Measurements from ENCODE around the gene NPY4R. TPM values are rescaled to one million over a fixed set of nuclear protein-coding genes. Genes with fewer than 3 reads are reported as not detected.
"Not testable (repeated sequence)": the region's sequence is repeated elsewhere in the genome, so short reads cannot be mapped to it uniquely, and the experiment has no call there.

Gene NPY4R, protein sequence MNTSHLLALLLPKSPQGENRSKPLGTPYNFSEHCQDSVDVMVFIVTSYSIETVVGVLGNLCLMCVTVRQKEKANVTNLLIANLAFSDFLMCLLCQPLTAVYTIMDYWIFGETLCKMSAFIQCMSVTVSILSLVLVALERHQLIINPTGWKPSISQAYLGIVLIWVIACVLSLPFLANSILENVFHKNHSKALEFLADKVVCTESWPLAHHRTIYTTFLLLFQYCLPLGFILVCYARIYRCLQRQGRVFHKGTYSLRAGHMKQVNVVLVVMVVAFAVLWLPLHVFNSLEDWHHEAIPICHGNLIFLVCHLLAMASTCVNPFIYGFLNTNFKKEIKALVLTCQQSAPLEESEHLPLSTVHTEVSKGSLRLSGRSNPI
- total RNA-seq: not detected

- H3K9me3 Mint-ChIP-seq; H3K4me1 Mint-ChIP-seq (ENCODE audit: low read depth); H3K4me3 Mint-ChIP-seq; H3K36me3 Mint-ChIP-seq (ENCODE audit: insufficient read depth); H3K27me3 Mint-ChIP-seq (ENCODE audit: low read depth); DNase-seq: not testable (repeated sequence)
- ATAC-seq: peak in 1 of 2 donors; percentile 37
Observed at GRCh38 chr10:46465765-46466164, at the start of gene NPY4R. TSS of gene NPY4R (minus strand) at chr10:46465958. CDS start at chr10:46462635, 3,323 bp downstream.

DNA sequence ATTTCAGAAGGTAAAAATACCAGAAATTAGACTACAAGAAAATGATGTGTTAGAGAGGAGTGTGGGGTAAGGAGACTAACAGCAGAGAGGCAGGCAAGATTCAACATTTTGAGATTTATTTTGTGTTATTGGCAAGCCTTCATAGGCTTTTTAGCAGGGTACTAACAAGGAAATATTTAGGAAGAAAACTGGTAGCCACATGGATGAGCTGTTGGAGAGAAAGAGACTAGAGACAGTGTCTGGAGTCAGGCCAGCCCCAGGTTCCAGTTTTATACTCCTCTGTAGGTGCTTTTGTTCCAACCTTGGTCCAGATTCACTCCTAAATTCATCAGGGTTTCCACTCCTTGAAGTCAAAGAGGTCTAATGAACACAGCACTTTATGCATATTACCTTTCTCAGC lies 49.6 kb upstream of the NPY4R start:
- no peak overlapping the region for H3K4me3 Mint-ChIP-seq
- no peaks in the 10 kb centered on the region for H3K9me3 Mint-ChIP-seq
- no peak for DNase-seq
- ATAC-seq: no peak
- H3K27me3 Mint-ChIP-seq (ENCODE audit: low read depth): peaks cover 6% of the 10 kb centered on the region
- H3K36me3 Mint-ChIP-seq (ENCODE audit: insufficient read depth): no peaks in the 10 kb centered on the region
- no peaks in the 10 kb centered on the region for H3K4me1 Mint-ChIP-seq (ENCODE audit: low read depth)

- ATAC-seq (no peak), DNase-seq (no peak)
- no peak overlapping the region for H3K4me3 Mint-ChIP-seq
- H3K4me1 Mint-ChIP-seq (ENCODE audit: low read depth): no peaks in the 10 kb centered on the region
- H3K36me3 Mint-ChIP-seq (ENCODE audit: insufficient read depth): no peaks in the 10 kb centered on the region
- H3K27me3 Mint-ChIP-seq (ENCODE audit: low read depth): peaks cover 4% of the 10 kb centered on the region
- no peaks in the 10 kb centered on the region for H3K9me3 Mint-ChIP-seq
Observed at GRCh38 chr10:46514899-46515298, 49.1 kb upstream of the NPY4R start.

GRCh38 chr10:46514431-46514861 lies 48.7 kb upstream of the NPY4R start:
- Mint-ChIP-seq H3K4me3 (no peak overlapping the region), H3K9me3 (no peaks in the 10 kb centered on the region), H3K4me1 (ENCODE audit: low read depth) (no peaks in the 10 kb centered on the region), H3K36me3 (ENCODE audit: insufficient read depth) (no peaks in the 10 kb centered on the region), H3K27me3 (ENCODE audit: low read depth) (peaks cover 4% of the 10 kb centered on the region)
- ATAC-seq (no peak), DNase-seq (no peak)

DNA sequence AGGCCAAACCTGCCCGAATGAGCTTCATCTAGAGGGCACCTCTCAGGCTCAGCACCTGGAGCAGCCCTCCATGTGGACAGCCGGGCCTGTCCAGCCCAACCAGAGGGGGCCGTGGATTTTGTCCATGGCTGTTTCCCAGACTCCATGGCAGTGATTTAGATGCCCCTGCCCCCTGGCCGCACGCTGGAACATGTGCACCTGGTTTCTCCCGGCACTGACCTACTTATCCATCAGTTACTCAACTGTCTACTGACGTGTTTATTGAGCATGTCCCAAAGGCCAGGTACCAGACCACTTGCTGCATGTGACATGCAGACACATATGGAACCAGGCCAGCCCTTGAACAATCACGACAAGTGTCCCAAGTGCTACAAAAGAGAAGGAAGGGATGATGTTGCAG lies 47.6 kb upstream of the NPY4R start:
- H3K9me3 Mint-ChIP-seq; H3K4me1 Mint-ChIP-seq (ENCODE audit: low read depth); H3K4me3 Mint-ChIP-seq; ATAC-seq; DNase-seq; H3K27me3 Mint-ChIP-seq (ENCODE audit: low read depth); H3K36me3 Mint-ChIP-seq (ENCODE audit: insufficient read depth): not testable (repeated sequence)

GRCh38 chr10:46512725-46513124 lies 47.0 kb upstream of the NPY4R start:
- H3K4me3 Mint-ChIP-seq; H3K9me3 Mint-ChIP-seq; ATAC-seq; H3K27me3 Mint-ChIP-seq (ENCODE audit: low read depth); H3K36me3 Mint-ChIP-seq (ENCODE audit: insufficient read depth); DNase-seq; H3K4me1 Mint-ChIP-seq (ENCODE audit: low read depth): not testable (repeated sequence)

GRCh38 chr10:46512002-46512401 lies 46.2 kb upstream of the NPY4R start:
- not testable (repeated sequence) for H3K4me3 Mint-ChIP-seq; ATAC-seq; H3K4me1 Mint-ChIP-seq (ENCODE audit: low read depth); DNase-seq; H3K36me3 Mint-ChIP-seq (ENCODE audit: insufficient read depth); H3K27me3 Mint-ChIP-seq (ENCODE audit: low read depth); H3K9me3 Mint-ChIP-seq

DNA sequence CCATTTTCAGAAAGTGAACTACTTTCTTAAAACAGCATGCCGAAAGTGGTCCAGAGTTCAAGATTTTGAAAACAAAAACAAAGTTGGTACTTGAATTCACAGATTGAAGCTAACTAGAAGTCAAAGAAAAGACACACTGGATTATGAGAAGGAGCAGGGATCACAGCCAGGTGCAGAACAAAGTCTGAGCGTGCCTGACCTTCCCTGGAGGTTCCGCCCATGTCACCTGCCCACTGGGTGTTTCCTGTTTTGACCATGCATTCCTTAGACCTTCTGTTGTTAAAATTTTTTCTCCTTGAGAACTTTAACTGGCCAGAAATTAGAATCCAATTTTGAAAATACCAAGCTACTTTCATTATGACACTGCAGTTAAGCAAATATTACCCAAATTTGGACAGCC lies 34.2 kb upstream of the NPY4R start:
- H3K9me3 Mint-ChIP-seq; H3K4me3 Mint-ChIP-seq; ATAC-seq; H3K36me3 Mint-ChIP-seq (ENCODE audit: insufficient read depth); DNase-seq; H3K27me3 Mint-ChIP-seq (ENCODE audit: low read depth); H3K4me1 Mint-ChIP-seq (ENCODE audit: low read depth): not testable (repeated sequence)

GRCh38 chr10:46498985-46499703 lies 33.4 kb upstream of the NPY4R start:
- H3K27me3 Mint-ChIP-seq (ENCODE audit: low read depth); H3K9me3 Mint-ChIP-seq; H3K4me1 Mint-ChIP-seq (ENCODE audit: low read depth); ATAC-seq; H3K4me3 Mint-ChIP-seq; H3K36me3 Mint-ChIP-seq (ENCODE audit: insufficient read depth); DNase-seq: not testable (repeated sequence)

- H3K27me3 Mint-ChIP-seq (ENCODE audit: low read depth); H3K9me3 Mint-ChIP-seq; DNase-seq; ATAC-seq; H3K4me3 Mint-ChIP-seq; H3K36me3 Mint-ChIP-seq (ENCODE audit: insufficient read depth); H3K4me1 Mint-ChIP-seq (ENCODE audit: low read depth): not testable (repeated sequence)
Observed at GRCh38 chr10:46497878-46498277, 32.1 kb upstream of the NPY4R start.

DNA sequence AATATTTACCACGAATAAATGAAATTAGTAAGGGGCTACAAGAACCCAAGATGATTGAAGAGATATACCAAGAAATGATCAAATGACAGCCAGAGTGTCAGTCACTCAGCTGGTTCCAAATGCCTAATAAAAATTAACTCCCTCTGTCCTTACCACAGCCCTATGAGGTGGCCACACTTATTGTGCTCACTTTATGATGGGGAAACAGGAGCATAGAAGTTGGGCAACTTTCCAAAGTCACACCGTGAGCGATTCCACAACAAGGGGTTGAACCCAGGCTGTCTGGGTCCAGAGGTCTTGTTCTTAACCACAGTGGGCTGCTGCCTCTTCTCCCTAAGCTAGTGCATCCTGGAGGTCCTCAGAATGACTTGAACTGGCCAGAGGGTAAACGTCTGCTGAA lies 31.6 kb upstream of the NPY4R start:
- DNase-seq; H3K4me3 Mint-ChIP-seq; H3K9me3 Mint-ChIP-seq; H3K4me1 Mint-ChIP-seq (ENCODE audit: low read depth); H3K36me3 Mint-ChIP-seq (ENCODE audit: insufficient read depth); H3K27me3 Mint-ChIP-seq (ENCODE audit: low read depth); ATAC-seq: not testable (repeated sequence)

DNA sequence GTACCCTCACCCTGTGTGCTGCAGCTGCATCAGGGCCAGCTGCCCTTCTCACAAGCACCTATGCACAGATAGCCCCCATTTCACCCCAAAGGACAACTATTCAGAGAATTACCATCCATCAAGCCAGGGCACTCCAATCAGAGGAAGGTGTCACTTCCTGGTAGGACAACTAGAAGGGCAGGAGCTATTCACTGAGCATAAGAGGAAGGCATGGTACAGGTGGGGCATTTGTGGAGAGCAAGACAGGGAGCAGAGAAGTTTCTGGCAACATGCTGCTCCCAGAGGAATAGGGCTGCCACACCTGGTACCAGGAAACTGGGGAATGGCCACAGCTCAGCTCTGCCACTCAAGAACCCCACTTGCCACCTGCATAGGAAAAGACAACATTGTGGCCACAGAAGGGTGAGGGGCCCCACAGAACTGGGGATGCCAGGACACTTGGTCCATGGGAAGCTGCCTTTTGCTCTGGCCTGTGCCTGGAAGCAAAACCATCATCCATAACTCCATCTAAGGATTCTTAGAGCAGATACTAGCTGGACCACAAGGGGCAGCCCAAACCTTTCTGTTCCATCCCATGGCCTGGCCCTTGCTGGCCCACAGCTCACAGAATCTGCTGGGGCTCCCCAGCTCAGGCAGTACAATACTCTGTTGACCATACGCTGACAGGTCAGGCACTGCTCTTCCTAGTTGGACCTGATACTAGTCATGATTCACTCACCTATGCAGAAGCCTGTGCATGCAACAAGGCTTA lies 25.8 kb upstream of the NPY4R start:
- not testable (repeated sequence) for H3K36me3 Mint-ChIP-seq (ENCODE audit: insufficient read depth); H3K9me3 Mint-ChIP-seq; H3K4me1 Mint-ChIP-seq (ENCODE audit: low read depth); ATAC-seq; H3K4me3 Mint-ChIP-seq; DNase-seq; H3K27me3 Mint-ChIP-seq (ENCODE audit: low read depth)

DNA sequence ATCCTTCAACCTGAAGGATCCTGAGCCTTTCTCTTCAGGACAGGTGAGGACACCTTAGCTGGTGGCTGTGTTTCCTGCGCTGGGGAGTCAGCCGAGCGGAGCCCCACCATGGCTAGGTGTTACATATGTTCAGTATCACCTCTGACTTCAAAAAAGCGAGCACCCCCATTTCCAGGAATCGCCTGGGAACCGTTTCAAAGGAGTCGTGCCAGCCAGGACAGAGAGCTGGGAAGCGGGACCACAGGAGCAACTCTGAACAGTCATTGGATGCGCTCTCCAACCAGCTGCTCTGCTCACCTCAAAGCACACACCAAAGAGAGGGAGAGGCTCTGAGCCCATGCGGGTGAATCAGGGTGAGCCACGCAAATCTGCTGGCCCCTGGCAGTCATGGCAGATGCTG lies 24.5 kb upstream of the NPY4R start:
- not testable (repeated sequence) for H3K27me3 Mint-ChIP-seq (ENCODE audit: low read depth); H3K4me3 Mint-ChIP-seq; DNase-seq; H3K4me1 Mint-ChIP-seq (ENCODE audit: low read depth); H3K36me3 Mint-ChIP-seq (ENCODE audit: insufficient read depth); H3K9me3 Mint-ChIP-seq; ATAC-seq

- not testable (repeated sequence) for H3K9me3 Mint-ChIP-seq; H3K4me1 Mint-ChIP-seq (ENCODE audit: low read depth); ATAC-seq; H3K4me3 Mint-ChIP-seq; DNase-seq; H3K36me3 Mint-ChIP-seq (ENCODE audit: insufficient read depth); H3K27me3 Mint-ChIP-seq (ENCODE audit: low read depth)
Observed at GRCh38 chr10:46486459-46486858, 20.7 kb upstream of the NPY4R start.
